H1 (cell line): ENCODE data around the gene KLF16. TPM values are rescaled to one million over a fixed set of nuclear protein-coding genes. Genes with fewer than 3 reads are reported as not detected.

Source experiments
- CHD7 ChIP-seq: fragments of 300-600 bp; sonication (generic); IDR thresholded peaks from 2 replicates; pipeline ENCODE4 v1.7.1; 2012; ENCODE audit warnings: low read length, moderate library complexity, mild to moderate bottlenecking, inconsistent platforms; ENCODE audit not compliant: insufficient replicate concordance
- NRF1 ChIP-seq: IDR thresholded peaks from 2 replicates; pipeline ENCODE4 v1.6.1; 2011; ENCODE audit warnings: mild to moderate bottlenecking, low read depth, low read length, improper control_type of control experiment
- SRF ChIP-seq: IDR thresholded peaks from 2 replicates; pipeline ENCODE4 v1.6.1; 2011; ENCODE audit warnings: mild to moderate bottlenecking, low read depth, low read length, moderate library complexity
- polyA plus RNA-seq, 7 experiments: library from polyadenylated mRNA; depleted of rRNA in 3 of 7; stranded (reverse) in 5 of 7; unstranded in 2 of 7; fragments of >200 nt in 5 of 7; fragments of 200-250 nt in 2 of 7; gene quantifications; 1 replicate in 5 of 7; 2 replicates in 1 of 7; 4 replicates in 1 of 7; pipeline versions ENCODE4 v1.2.1 to v1.2.3, GENCODE V29; 2011 to 2013; ENCODE audit warnings: missing spikeins in 2 of 7, mixed read lengths in 2 of 7
- total RNA-seq: library from RNA; stranded (reverse); fragmentation: NEBNext Ultra II Directional; extraction: Animal tissue kit (Norgen Biotek cat#: 25700); gene quantifications from 2 replicates; pipeline ENCODE4 v1.2.1, GENCODE V29; 2021

Gene KLF16
- total and polyA plus RNA-seq, 2 of the 8 experiments (the other 6 are each of a cell fraction or from before 2014, with no cell fraction given): 14.3 to 45.9 TPM

DNA sequence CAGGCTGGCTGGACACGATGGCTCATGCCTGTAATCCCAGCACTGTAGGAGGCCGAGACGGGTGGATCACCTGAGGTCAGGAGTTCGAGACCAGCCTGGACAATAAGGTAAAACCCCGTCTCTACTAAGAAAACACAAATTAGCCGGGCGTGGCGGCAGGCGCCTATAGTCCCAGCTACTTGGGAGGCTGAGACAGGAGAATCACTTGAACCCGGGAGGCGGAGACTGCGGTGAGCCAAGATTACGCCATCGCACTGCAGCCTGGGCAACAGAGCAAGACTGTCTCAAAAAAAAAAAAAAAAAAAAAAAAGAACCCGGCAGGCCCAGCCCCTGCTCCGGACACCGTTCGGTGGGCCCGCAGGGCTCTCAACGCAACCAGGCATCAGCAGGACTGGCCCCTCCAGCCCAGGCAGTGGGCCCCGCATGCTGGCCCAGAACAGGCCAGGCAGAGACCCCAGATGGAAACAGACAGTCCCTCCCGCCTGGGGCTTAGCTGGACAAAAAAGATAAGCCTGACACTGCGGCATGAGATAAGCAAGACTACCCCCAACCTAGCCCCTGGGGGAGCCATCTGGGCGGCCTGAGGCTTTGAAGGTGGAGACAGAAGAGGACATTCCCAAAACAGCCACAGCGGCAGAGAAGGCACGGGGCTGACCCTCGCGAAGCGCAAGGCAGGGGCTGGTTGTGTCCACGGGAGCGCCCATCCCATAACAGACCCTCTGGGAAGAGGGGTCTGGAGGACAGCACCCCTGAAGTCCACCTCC is 26.7 kb downstream of the KLF16 start (continued):
- TF ChIP-seq CHD7: no peak
- TF ChIP-seq SRF: no peak
- no peak for TF ChIP-seq NRF1
